Panc1 (cell line): Measurements from ENCODE around the gene GLRX5. TPM values are rescaled to one million over a fixed set of nuclear protein-coding genes. Genes with fewer than 3 reads are reported as not detected.
"Not testable (repeated sequence)": the region's sequence is repeated elsewhere in the genome, so short reads cannot be mapped to it uniquely, and the experiment has no call there.

Source experiments
- ATAC-seq: fragments of 200-7000 bp; cut with Tn5 transposase; 2 replicates; pipeline ENCODE4 v1.9.1; 2020; ENCODE audit warnings: mild to moderate bottlenecking, moderate library complexity
- BruUV-seq: library from RNA; stranded (reverse); fragments of 400-500 nt; replicated peaks from 2 replicates; lab custom pipeline; 2021; lab: Mats Ljungman, UMichigan
- CTCF ChIA-PET: fragments of 300-600 bp; sonication (Branson Sonifier 250); formaldehyde crosslinking; loops from one replicate; lab custom pipeline; 2022; ENCODE audit warnings: antibody characterized with exemption; lab: Charles Lee
- POLR2A ChIA-PET: fragments of 300-600 bp; sonication (Branson Sonifier 250); formaldehyde crosslinking; loops from one replicate; lab custom pipeline; 2022; ENCODE audit warnings: antibody characterized with exemption; lab: Charles Lee
- DNase-seq: peaks from one replicate; pipeline ENCODE4 v3.0.0-alpha.2; 2010; ENCODE audit warnings: low read depth, low spot score
- H3K27ac ChIP-seq: 2 replicates; pipeline ENCODE4 v1.5.1; 2011; ENCODE audit warnings: mild to moderate bottlenecking, low read length, inconsistent platforms
- H3K27me3 ChIP-seq: fragments of 200-500 bp; sonication (Bioruptor generic); 2 replicates; pipeline ENCODE4 v1.6.0; 2014; ENCODE audit warnings: low read length, inconsistent platforms; ENCODE audit not compliant: control insufficient read depth, insufficient read depth
- H3K36me3 ChIP-seq: fragments of 200-500 bp; sonication (Bioruptor generic); 2 replicates; pipeline ENCODE4 v1.5.1; 2014; ENCODE audit warnings: inconsistent platforms, mild to moderate bottlenecking, low read length, moderate library complexity; ENCODE audit not compliant: control insufficient read depth, insufficient read depth
- H3K4me1 ChIP-seq: 2 replicates; pipeline ENCODE4 v1.5.1; 2011; ENCODE audit warnings: inconsistent platforms, mild to moderate bottlenecking, low read length, moderate library complexity; ENCODE audit not compliant: control insufficient read depth, insufficient read depth
- H3K4me3 ChIP-seq, 2 experiments: 2 replicates each; pipeline ENCODE4 v1.5.1; 2011 to 2012; ENCODE audit warnings: low read depth in 2 of 2, low read length in 2 of 2, mild to moderate bottlenecking in 2 of 2, inconsistent platforms in 1 of 2, moderate library complexity in 1 of 2
- H3K9me3 ChIP-seq: fragments of 200-500 bp; sonication (Bioruptor generic); 2 replicates; pipeline ENCODE4 v1.5.1; 2014; ENCODE audit warnings: low read depth, mild to moderate bottlenecking, inconsistent platforms, low read length, moderate library complexity; ENCODE audit not compliant: control insufficient read depth, insufficient read depth
- POLR2AphosphoS5 ChIP-seq: IDR thresholded peaks from 2 replicates; pipeline ENCODE4 v1.6.1; 2012; ENCODE audit warnings: mild to moderate bottlenecking, low read depth, low read length, moderate library complexity
- SIN3A ChIP-seq: IDR thresholded peaks from 2 replicates; pipeline ENCODE4 v1.6.1; 2012; ENCODE audit warnings: low read depth, mild to moderate bottlenecking, low read length, moderate library complexity, borderline replicate concordance; ENCODE audit not compliant: insufficient read depth
- TCF7L2 ChIP-seq: IDR thresholded peaks from 2 replicates; pipeline ENCODE4 v1.6.1; 2011; ENCODE audit warnings: mild to moderate bottlenecking, low read depth, low read length, inconsistent platforms
- in situ Hi-C: cut with HindIII; loops from 2 replicates; pipeline ENCODE4 v1.10.0; 2016; ENCODE audit warnings: low sequenced_read_pairs, low pct_unique_long_range_greater_than_20kb
- intact Hi-C: fragments of 100-400 bp; cut with micrococcal nuclease; formaldehyde crosslinking; loops from one replicate; pipeline ENCODE4 v1.10.0; 2022; ENCODE audit not compliant: unreplicated experiment
- total RNA-seq: library from RNA; stranded (reverse); gene quantifications from one replicate; pipeline ENCODE4 v1.2.1, GENCODE V29; 2021; ENCODE audit not compliant: unreplicated experiment
- TF ChIP-seq, protein P1 (sequence below), 2 experiments: IDR thresholded peaks; 2 replicates each; pipeline ENCODE4 v1.6.1; 2011 to 2012; ENCODE audit warnings: low read depth in 2 of 2, control low read depth in 1 of 2, low read length in 1 of 2, mild to moderate bottlenecking in 1 of 2, moderate library complexity in 1 of 2; ENCODE audit not compliant: insufficient read depth in 1 of 2
- TF ChIP-seq, protein P2 (sequence below): fragments of 450-650 bp; IDR thresholded peaks from 2 replicates; pipeline ENCODE4 v1.5.1; 2017; ENCODE audit warnings: mild to moderate bottlenecking

The GLRX5 gene
- total RNA-seq, 1 experiment from 2014 or later, result 38.6 TPM

GRCh38 chr14:95577067-95577800, 42.4 kb downstream of the GLRX5 start:
- BruUV-seq, result no TSS peak
- DNase-seq (no peak), ATAC-seq (no peak)
- Histone ChIP-seq H3K36me3 (no peaks in the 10 kb centered on the region), H3K27ac (no peak overlapping the region), H3K4me1 (no peaks in the 10 kb centered on the region), H3K9me3 (no peaks in the 10 kb centered on the region), H3K4me3 (no peak overlapping the region), H3K27me3 (no peaks in the 10 kb centered on the region)
- ChIA-PET POLR2A (no interaction called here), CTCF (no interaction called here)
- intact Hi-C loops, result no loop called here
- TF ChIP-seq, protein P1, sequence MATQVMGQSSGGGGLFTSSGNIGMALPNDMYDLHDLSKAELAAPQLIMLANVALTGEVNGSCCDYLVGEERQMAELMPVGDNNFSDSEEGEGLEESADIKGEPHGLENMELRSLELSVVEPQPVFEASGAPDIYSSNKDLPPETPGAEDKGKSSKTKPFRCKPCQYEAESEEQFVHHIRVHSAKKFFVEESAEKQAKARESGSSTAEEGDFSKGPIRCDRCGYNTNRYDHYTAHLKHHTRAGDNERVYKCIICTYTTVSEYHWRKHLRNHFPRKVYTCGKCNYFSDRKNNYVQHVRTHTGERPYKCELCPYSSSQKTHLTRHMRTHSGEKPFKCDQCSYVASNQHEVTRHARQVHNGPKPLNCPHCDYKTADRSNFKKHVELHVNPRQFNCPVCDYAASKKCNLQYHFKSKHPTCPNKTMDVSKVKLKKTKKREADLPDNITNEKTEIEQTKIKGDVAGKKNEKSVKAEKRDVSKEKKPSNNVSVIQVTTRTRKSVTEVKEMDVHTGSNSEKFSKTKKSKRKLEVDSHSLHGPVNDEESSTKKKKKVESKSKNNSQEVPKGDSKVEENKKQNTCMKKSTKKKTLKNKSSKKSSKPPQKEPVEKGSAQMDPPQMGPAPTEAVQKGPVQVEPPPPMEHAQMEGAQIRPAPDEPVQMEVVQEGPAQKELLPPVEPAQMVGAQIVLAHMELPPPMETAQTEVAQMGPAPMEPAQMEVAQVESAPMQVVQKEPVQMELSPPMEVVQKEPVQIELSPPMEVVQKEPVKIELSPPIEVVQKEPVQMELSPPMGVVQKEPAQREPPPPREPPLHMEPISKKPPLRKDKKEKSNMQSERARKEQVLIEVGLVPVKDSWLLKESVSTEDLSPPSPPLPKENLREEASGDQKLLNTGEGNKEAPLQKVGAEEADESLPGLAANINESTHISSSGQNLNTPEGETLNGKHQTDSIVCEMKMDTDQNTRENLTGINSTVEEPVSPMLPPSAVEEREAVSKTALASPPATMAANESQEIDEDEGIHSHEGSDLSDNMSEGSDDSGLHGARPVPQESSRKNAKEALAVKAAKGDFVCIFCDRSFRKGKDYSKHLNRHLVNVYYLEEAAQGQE (IDR thresholded peaks at IDR 0.05; ENCODE audit: insufficient read depth in 1 of 2, low read depth in 2 of 2, low read length in 1 of 2), result no peak
- TF ChIP-seq, protein P2, sequence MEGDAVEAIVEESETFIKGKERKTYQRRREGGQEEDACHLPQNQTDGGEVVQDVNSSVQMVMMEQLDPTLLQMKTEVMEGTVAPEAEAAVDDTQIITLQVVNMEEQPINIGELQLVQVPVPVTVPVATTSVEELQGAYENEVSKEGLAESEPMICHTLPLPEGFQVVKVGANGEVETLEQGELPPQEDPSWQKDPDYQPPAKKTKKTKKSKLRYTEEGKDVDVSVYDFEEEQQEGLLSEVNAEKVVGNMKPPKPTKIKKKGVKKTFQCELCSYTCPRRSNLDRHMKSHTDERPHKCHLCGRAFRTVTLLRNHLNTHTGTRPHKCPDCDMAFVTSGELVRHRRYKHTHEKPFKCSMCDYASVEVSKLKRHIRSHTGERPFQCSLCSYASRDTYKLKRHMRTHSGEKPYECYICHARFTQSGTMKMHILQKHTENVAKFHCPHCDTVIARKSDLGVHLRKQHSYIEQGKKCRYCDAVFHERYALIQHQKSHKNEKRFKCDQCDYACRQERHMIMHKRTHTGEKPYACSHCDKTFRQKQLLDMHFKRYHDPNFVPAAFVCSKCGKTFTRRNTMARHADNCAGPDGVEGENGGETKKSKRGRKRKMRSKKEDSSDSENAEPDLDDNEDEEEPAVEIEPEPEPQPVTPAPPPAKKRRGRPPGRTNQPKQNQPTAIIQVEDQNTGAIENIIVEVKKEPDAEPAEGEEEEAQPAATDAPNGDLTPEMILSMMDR, result no peak
- TF ChIP-seq POLR2AphosphoS5, result no peak
- TF ChIP-seq SIN3A, result no peak
- no peak for TF ChIP-seq TCF7L2
- in situ Hi-C loops, result no loop called here

DNA sequence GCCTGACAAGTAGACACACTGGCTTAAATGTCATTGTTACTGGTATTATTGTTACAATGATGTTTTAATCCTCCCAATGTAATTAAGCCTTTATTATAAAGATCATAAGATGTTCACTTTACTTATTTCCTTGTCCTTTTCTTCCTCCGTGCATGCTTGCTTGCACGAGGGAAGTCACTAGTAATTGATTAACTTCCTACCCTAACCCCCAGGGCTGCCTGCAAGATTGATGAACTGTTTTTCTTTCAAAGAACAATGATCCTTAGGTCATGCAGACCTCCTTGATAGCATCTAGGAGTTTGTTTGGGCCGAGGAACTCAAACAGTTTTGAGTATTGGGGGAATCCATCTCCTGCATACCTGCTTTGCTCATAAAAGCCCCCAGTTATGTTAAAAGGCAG, 43.0 kb downstream of the GLRX5 start:
- ChIA-PET CTCF (no interaction called here), POLR2A (no interaction called here)
- in situ Hi-C loops, result no loop called here
- H3K27me3 ChIP-seq, result no peaks in the 10 kb centered on the region
- H3K4me3 ChIP-seq, result no peak overlapping the region
- intact Hi-C loops, result no loop called here
- BruUV-seq, result no TSS peak
- no peaks in the 10 kb centered on the region for H3K9me3 ChIP-seq
- no peak overlapping the region for H3K27ac ChIP-seq
- H3K36me3 ChIP-seq, result no peaks in the 10 kb centered on the region
- DNase-seq, result no peak
- ATAC-seq, result no peak
- TF ChIP-seq SIN3A (no peak), POLR2AphosphoS5 (no peak), TCF7L2 (no peak)
- TF ChIP-seq, protein P1 (IDR thresholded peaks at IDR 0.05; ENCODE audit: insufficient read depth in 1 of 2, low read depth in 2 of 2, low read length in 1 of 2), result no peak
- TF ChIP-seq, protein P2, result no peak
- no peaks in the 10 kb centered on the region for H3K4me1 ChIP-seq

DNA sequence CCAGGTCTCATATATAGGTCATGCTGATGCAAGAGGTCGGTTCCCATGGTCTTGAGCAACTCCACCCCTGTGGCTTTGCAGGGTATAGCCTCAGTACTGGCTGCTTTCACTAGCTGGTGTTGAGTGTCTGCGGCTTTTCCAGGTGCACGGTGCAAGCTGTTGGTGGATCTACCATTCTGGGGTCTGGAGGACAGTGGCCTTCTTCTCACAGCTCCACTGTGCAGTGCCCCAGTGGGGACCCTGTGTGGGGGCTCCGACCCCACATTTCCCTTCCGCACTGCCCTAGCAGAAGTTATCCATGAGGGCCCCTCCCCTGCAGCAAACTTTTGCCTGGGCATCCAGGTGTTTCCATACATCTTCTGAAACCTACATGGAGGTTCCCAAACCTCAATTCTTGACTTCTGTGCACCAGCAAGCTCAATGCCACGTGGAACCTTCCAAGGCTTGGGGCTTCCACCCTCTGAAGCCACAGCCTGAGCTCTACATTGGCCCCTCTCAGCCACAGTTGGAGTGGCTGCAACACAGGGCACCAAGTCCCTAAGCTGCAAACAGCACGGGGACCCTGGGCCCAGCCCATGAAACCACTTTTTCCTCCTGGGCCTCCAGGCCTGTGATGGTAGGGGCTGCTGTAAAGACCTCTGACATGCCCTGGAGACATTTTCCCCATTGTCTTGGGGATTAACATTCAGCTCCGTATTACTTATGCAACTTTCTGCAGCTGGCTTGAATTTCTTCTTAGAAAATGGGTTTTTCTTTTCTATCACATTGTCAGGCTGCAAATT, 49.2 kb downstream of the GLRX5 start:
- H3K4me3 ChIP-seq, in situ Hi-C loops, CTCF ChIA-PET, H3K27ac ChIP-seq, POLR2A ChIA-PET, H3K36me3 ChIP-seq, H3K9me3 ChIP-seq, H3K27me3 ChIP-seq, BruUV-seq, intact Hi-C loops, DNase-seq, H3K4me1 ChIP-seq, ATAC-seq: not testable (repeated sequence)
